Muscle layer of colon (tissue), 2 donors: ENCODE measurements around the gene STAG3.
"Not testable (repeated sequence)": the region's sequence is repeated elsewhere in the genome, so short reads cannot be mapped to it uniquely, and the experiment has no call there.

Experiments
- H3K27ac ChIP-seq: one replicate; pipeline ENCODE4 v1.7.0; 2013; ENCODE audit warnings: low read depth, mild to moderate bottlenecking, low read length, moderate library complexity
- H3K27me3 ChIP-seq, 2 donors: one replicate each; pipeline ENCODE4 v1.7.0; 2013; ENCODE audit warnings: low read length in 2 of 2, mild to moderate bottlenecking in 2 of 2; ENCODE audit not compliant: insufficient read depth in 2 of 2, control insufficient read depth in 1 of 2
- H3K36me3 ChIP-seq: one replicate; pipeline ENCODE4 v1.7.0; 2013; ENCODE audit warnings: mild to moderate bottlenecking, low read length; ENCODE audit not compliant: insufficient read depth
- H3K4me1 ChIP-seq: one replicate; pipeline ENCODE4 v1.7.0; 2013; ENCODE audit warnings: mild to moderate bottlenecking, low read length; ENCODE audit not compliant: insufficient read depth
- H3K4me3 ChIP-seq, 2 donors: one replicate each; pipeline ENCODE4 v1.7.0; 2013; ENCODE audit warnings: low read length in 2 of 2, low read depth in 1 of 2, mild to moderate bottlenecking in 1 of 2, moderate library complexity in 1 of 2
- H3K9ac ChIP-seq: one replicate; pipeline ENCODE4 v1.7.0; 2013; ENCODE audit warnings: low read length
- H3K9me3 ChIP-seq: one replicate; pipeline ENCODE4 v1.7.0; 2013; ENCODE audit warnings: mild to moderate bottlenecking, low read length
- donor health status: abdominal sarcoma.
- donor health status: Adenocarcinoma of cecum.

The STAG3 gene

DNA sequence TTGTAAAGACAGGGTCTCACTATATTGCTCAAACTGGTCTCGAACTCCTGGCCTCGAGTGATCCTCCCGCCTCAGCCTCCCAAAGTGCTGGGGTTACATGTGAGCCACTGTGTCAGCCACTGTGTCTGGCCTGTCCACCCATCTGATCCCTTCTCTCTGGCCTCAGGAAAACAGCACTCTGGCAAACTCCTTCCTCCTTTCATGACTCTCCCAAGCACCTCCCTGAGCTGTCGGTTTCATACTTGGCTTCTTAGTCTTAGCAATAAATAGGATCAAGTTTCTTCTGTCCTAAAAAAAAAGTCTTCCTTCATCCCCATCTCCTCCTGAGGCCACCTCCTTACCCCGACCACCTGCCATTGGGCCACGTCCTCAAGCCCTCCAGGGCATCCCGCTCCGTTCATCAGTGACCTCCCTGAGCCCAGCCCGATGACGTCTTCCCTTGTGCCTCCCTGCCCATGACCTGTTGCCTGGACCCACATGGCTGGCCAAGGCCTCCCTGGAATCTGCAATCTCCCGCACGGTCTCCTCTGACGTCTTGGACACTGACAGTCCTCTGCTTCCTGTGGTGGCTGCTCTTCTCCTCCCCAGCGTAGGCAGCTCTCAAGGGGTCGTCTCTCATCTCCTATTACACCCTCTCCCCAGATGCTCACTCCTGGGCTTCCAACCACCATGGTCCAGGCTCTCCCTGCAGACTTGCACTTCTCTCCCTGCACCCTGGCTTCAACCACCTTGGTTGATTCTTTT lies 68.6 kb downstream of the STAG3 start:
- not testable (repeated sequence) for H3K9ac ChIP-seq, H3K9me3 ChIP-seq, H3K4me3 ChIP-seq, H3K27me3 ChIP-seq, H3K4me1 ChIP-seq, H3K27ac ChIP-seq, H3K36me3 ChIP-seq

DNA sequence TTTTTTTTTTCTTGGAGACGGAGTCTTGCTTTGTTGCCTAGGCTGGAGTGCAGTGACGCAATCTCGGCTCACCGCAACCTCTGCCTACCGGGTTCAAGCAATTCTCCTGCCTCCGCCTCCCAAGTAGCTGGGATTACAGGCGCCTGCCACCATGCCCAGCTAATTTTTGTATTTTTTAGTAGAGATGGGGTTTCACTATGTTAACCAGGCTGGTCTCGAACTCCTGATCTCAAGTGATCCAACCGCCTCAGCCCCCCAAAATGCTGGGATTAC lies 69.1 kb downstream of the STAG3 start:
- not testable (repeated sequence) for H3K4me3 ChIP-seq, H3K4me1 ChIP-seq, H3K9ac ChIP-seq, H3K9me3 ChIP-seq, H3K27me3 ChIP-seq, H3K27ac ChIP-seq, H3K36me3 ChIP-seq

GRCh38 chr7:100247152-100247757 lies 69.5 kb downstream of the STAG3 start:
- Histone ChIP-seq H3K4me3 (no peak overlapping the region), H3K27ac (no peak overlapping the region), H3K36me3 (no peaks in the 10 kb centered on the region), H3K9ac (no peak overlapping the region), H3K9me3 (no peaks in the 10 kb centered on the region), H3K4me1 (no peaks in the 10 kb centered on the region), H3K27me3 (no peaks in the 10 kb centered on the region)

- Histone ChIP-seq H3K9me3 (no peaks in the 10 kb centered on the region), H3K4me3 (no peak overlapping the region), H3K27ac (no peak overlapping the region), H3K4me1 (no peaks in the 10 kb centered on the region), H3K9ac (no peak overlapping the region), H3K36me3 (no peaks in the 10 kb centered on the region), H3K27me3 (no peaks in the 10 kb centered on the region)
These were observed 70.8 kb downstream of the STAG3 start for GRCh38 chr7:100248483-100248882.

DNA sequence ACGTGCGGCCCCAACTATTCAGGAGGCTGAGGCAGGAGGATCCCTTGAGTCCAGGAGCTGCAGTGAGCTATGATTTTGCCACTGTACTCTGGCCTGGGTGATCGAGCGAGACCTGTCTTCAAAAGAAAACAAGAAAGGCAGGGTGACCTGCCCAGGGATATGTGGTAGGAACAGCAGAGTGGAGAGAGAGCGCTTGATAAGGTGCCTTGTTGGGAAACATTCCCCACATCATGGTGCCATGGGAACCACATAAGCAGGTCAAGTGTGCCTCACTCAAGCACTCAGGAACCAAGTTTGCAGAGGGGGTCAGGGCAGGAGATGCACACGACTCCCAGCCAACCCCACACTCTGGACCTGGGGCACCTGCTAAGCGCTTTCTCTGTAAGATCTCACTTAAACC lies 79.3 kb downstream of the STAG3 start:
- H3K9me3 ChIP-seq, result no peaks in the 10 kb centered on the region
- no peak overlapping the region for H3K27ac ChIP-seq
- no peaks in the 10 kb centered on the region for H3K4me1 ChIP-seq
- no peaks in the 10 kb centered on the region for H3K36me3 ChIP-seq
- no peak overlapping the region for H3K4me3 ChIP-seq
- no peak overlapping the region for H3K9ac ChIP-seq
- no peaks in the 10 kb centered on the region for H3K27me3 ChIP-seq

DNA sequence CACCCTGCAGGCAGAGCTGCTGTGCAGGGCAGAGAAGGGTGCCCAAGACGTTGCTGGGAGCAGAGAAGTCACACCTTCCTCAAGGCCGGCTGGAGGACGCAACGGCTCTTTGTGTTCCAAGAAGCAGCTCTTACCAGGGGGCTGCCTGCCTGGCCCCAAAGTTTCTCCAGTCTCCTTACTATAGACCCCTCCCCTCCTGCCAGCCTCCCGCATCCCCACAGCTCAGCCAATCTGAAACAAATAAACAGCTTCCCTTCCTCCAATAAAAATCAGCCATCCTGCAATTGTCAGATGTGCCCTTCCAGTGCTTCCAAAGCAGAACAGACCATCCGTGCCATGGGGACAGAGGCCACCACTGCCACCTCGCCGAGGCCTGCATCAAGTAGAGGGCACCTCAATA lies 82.3 kb downstream of the STAG3 start:
- H3K27me3 ChIP-seq, H3K4me1 ChIP-seq, H3K27ac ChIP-seq, H3K4me3 ChIP-seq, H3K9me3 ChIP-seq, H3K36me3 ChIP-seq, H3K9ac ChIP-seq: not testable (repeated sequence)

DNA sequence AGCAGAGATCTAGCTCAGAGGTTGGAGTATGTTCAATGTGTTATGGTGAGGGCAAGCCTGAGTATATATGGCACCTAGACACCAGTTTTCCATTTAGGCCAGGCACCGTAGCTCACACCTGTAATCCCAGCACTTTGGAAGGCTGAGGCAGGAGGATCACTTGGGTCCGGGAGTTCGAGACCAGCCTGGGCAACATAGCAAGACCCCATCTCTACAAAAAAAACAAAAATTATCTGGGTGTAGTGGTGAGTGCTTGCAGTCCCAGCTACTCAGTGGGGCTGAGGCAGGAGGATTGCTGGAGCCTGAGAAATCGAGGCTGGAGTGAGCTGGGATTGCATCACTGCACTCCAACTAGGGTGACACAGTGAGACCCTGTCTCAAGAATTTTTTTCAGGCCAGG lies 85.2 kb downstream of the STAG3 start:
- not testable (repeated sequence) for H3K4me1 ChIP-seq, H3K4me3 ChIP-seq, H3K36me3 ChIP-seq, H3K9ac ChIP-seq, H3K9me3 ChIP-seq, H3K27ac ChIP-seq, H3K27me3 ChIP-seq
